HG03571 (cell line): ENCODE data around the gene MTMR1.

ENCODE experiments used
- ATAC-seq: cut with Tn5 transposase; IDR thresholded peaks from one replicate; pipeline ENCODE4 v1.9.1; 2021; ENCODE audit not compliant: unreplicated experiment

MTMR1 gene

GRCh38 chrX:150692831-150693724, at the start of gene MTMR1:
Gene MTMR1 (plus strand): TSS chrX:150693396. CDS start chrX:150693531, 135 bp downstream.
- peak; percentile 39 for ATAC-seq

GRCh38 chrX:150643958-150644357, 49.2 kb upstream of the MTMR1 start:
- ATAC-seq: no peak

GRCh38 chrX:150644422-150644821, 48.8 kb upstream of the MTMR1 start:
- ATAC-seq: no peak

- ATAC-seq: no peak
These were observed 45.9 kb upstream of the MTMR1 start for GRCh38 chrX:150647331-150647730.

- no peak for ATAC-seq
These were observed 44.8 kb upstream of the MTMR1 start for GRCh38 chrX:150648296-150648940.

GRCh38 chrX:150649096-150649870, 43.9 kb upstream of the MTMR1 start:
- ATAC-seq: no peak

- no peak for ATAC-seq
These were observed 41.3 kb upstream of the MTMR1 start for GRCh38 chrX:150651906-150652305.

GRCh38 chrX:150655788-150656187, 37.4 kb upstream of the MTMR1 start:
- ATAC-seq: no peak

GRCh38 chrX:150663073-150663472, 30.1 kb upstream of the MTMR1 start:
- ATAC-seq: no peak

GRCh38 chrX:150664290-150664689, 28.9 kb upstream of the MTMR1 start:
- ATAC-seq: no peak

GRCh38 chrX:150676221-150676620, 17.0 kb upstream of the MTMR1 start:
- ATAC-seq: no peak

- no peak for ATAC-seq
These were observed 12.2 kb upstream of the MTMR1 start for GRCh38 chrX:150680974-150681373.

GRCh38 chrX:150683112-150683511, 10.1 kb upstream of the MTMR1 start:
- ATAC-seq: no peak

GRCh38 chrX:150683536-150684146, 9.6 kb upstream of the MTMR1 start:
- ATAC-seq: no peak

- ATAC-seq: no peak
These were observed 4.2 kb upstream of the MTMR1 start for GRCh38 chrX:150688911-150689451.

GRCh38 chrX:150690126-150690525, 3.1 kb upstream of the MTMR1 start:
- no peak for ATAC-seq

- ATAC-seq: no peak
These were observed 900 bp upstream of the MTMR1 start for GRCh38 chrX:150692296-150692695.

- ATAC-seq: peak; percentile 76
These were observed 754 bp downstream of the MTMR1 start for GRCh38 chrX:150693725-150694574.

GRCh38 chrX:150694738-150695410, 1.7 kb downstream of the MTMR1 start:
- ATAC-seq: no peak
